Heart left ventricle (tissue), 16 donors: Measurements from ENCODE around the gene CACYBP. TPM values are rescaled to one million over a fixed set of nuclear protein-coding genes. Genes with fewer than 3 reads are reported as not detected.

Source experiments
- ATAC-seq, 4 donors: fragments of 200-7000 bp; cut with Tn5 transposase; one replicate each; pipeline ENCODE4 v1.9.1; 2020 to 2022; ENCODE audit warnings: moderate library complexity in 4 of 4, mild to moderate bottlenecking in 3 of 4, moderate number of reproducible peaks in 1 of 4
- DNase-seq, 5 donors: peaks; one replicate each; pipeline ENCODE4 v3.0.0-alpha.2; 2020
- H3K27ac ChIP-seq, 12 donors: fragments of 200-600 bp; sonication (generic) in 4 of 12; one replicate each; pipeline versions ENCODE4 v1.5.0 to v1.8.0; 2016 to 2022; ENCODE audit warnings: mild to moderate bottlenecking in 2 of 12
- H3K27me3 ChIP-seq, 9 donors: fragments of 200-600 bp; sonication (generic) in 2 of 9; one replicate each; pipeline versions ENCODE4 v1.5.1 to v1.8.0; 2016 to 2022; ENCODE audit warnings: mild to moderate bottlenecking in 3 of 9
- H3K36me3 ChIP-seq, 9 donors: fragments of 200-600 bp; sonication (generic) in 2 of 9; one replicate each; pipeline versions ENCODE4 v1.5.0 to v1.8.0; 2018 to 2022; ENCODE audit warnings: mild to moderate bottlenecking in 2 of 9
- H3K4me1 ChIP-seq, 12 donors: fragments of 200-600 bp; sonication (generic) in 4 of 12; one replicate each; pipeline versions ENCODE4 v1.5.0 to v1.8.0; 2016 to 2022; ENCODE audit warnings: mild to moderate bottlenecking in 3 of 12
- H3K4me3 ChIP-seq, 12 donors: fragments of 200-600 bp; sonication (generic) in 4 of 12; one replicate each; pipeline versions ENCODE4 v1.5.0 to v1.8.0; 2017 to 2022; ENCODE audit warnings: mild to moderate bottlenecking in 9 of 12, moderate library complexity in 4 of 12
- H3K9me3 ChIP-seq, 12 donors: fragments of 200-600 bp; sonication (generic) in 4 of 12; one replicate each; pipeline versions ENCODE4 v1.5.0 to v1.8.0; 2016 to 2022; ENCODE audit warnings: mild to moderate bottlenecking in 1 of 12
- POLR2A ChIP-seq, 2 donors: fragments of 450-650 bp; IDR thresholded peaks; one replicate each; pipeline ENCODE4 v1.6.1; 2017; ENCODE audit warnings: antibody characterized with exemption in 2 of 2, mild to moderate bottlenecking in 2 of 2, moderate library complexity in 2 of 2
- WGBS, 4 donors: extraction: QIAGEN DNeasy Blood & Tissue Kit in 2 of 4; methylation state at CpG; one replicate each; pipeline versions ENCODE4 v1.1.5 to v1.1.7; 2013 to 2018; 5-methylcytosine and 5-hydroxymethylcytosine counted together
- intact Hi-C, 10 donors: fragments of 100-400 bp; cut with DNase I; formaldehyde crosslinking; loops; one replicate each; pipeline versions ENCODE4 v1.11.1 to v1.14.2; 2022
- polyA plus RNA-seq, 2 donors: library from polyadenylated mRNA; stranded (reverse); fragments of 200-250 nt; gene quantifications; one replicate each; pipeline ENCODE4 v1.2.3, GENCODE V29; 2013
- total RNA-seq, 9 donors: library from RNA; depleted of rRNA in 2 of 9; stranded (reverse); fragments of >200 nt in 2 of 9; fragmentation: NEBNext Ultra II Directional in 3 of 9; extraction: Animal tissue kit (Norgen Biotek cat#: 25700) in 3 of 9; gene quantifications; one replicate each; pipeline versions ENCODE4 v1.1.0 to v1.2.4, GENCODE V29; 2016 to 2023
- TF ChIP-seq, protein P1 (sequence below), 12 donors: fragments of 200-600 bp; sonication (generic) in 4 of 12; IDR thresholded peaks; one replicate each; pipeline versions ENCODE4 v1.5.0 to v1.8.0; 2018 to 2022; ENCODE audit warnings: antibody characterized with exemption in 12 of 12, mild to moderate bottlenecking in 5 of 12
- donor health status: ischemic (EF 13 %, LVEDD 7.1; RV severe dilation, severe dysfunction).
- donor health status: healthy with polysubstance abuse.
- donor health status: DM: no; HTN: yes; CAD: no.
- donor health status: DM: no; HTN: no; CAD: no.
- donor health status: ischemic (EF 25% LVEDD 6.9; RV normal size, moderate dysfunction).
- donor health status: ischemic (EF 25% LVEDD 5.7; RV mildly dilated, moderate dysfunction).
- donor health status: healthy.
- donor health status: DM: yes; HTN: yes; CAD: no.
- donor health status: ischemic (EF 35%, LVEDD 5.7; RV mildly dilated, moderate dysfunction).
- donor health status: nonischemic (EF 11% LVEDD 7.7; RV severe dilation, severe dysfunction).
- donor health status: DM: yes; HTN: yes; CAD: no.
- donor health status: PGD.
- donor health status: ischemic (EF 29% LVEDD 5.4; RV normal size, mild dysfunction).
- donor health status: nonischemic (EF 23%, LVEDD 6.1; RV moderate dilation, normal function).

The CACYBP gene
- total and polyA plus RNA-seq, 11 donors = 30.1 to 170 (median 54.6) TPM

DNA sequence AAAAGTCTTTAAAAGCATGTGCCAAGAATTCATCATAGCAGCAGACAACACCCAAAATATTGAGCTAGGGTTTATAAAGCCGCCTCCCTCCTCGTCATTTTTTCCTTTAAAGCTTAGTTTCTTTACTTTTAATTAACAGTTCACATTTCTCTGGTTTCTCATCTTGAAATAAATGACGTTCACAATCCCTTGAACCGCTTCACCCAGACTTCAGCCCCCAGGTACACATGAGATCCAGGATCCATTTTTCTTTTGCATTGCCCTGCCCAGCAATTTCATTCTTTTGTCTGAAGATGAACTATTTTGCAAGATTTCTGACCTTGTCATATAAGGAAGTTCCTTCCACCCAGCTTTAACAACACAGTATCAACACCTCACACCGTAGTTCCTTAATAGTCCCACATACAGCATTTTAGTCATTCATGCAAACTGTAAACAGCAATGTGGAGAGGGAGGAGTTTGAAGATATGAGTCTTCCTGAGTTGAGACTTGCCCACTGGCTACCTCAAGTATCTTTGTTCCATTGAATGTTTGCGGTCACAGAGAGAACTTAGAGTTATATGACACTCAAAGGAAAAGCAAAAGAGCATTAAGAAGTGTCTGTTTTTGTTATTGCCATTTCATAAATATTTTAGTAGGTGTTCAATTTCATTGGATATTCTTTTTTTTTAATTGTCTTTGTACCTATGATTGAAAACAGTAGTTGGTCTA is 35.3 kb upstream of the CACYBP start:
- Histone ChIP-seq H3K4me3 (peak overlapping the region in 6 of 12 donors; percentile 5 to 50 (median 30)), H3K27me3 (no peaks in the 10 kb centered on the region), H3K27ac (peak overlapping the region in 11 of 12 donors; percentile 17 to 87 (median 68)), H3K36me3 (peaks cover 0 to 4% (median 0%) of the 10 kb centered on the region in 9 donors), H3K4me1 (peaks cover 0 to 68% (median 20%) of the 10 kb centered on the region in 12 donors), H3K9me3 (no peaks in the 10 kb centered on the region)
- 48 to 60% (median 57%) methylated on average over 6 of the region's 6 CpGs for WGBS, 4 donors
- intact Hi-C loops = no loop called here
- DNase-seq (no peak), ATAC-seq (peak; percentile 23 to 73 (median 55))
- TF ChIP-seq POLR2A (IDR thresholded peaks at IDR 0.05) = no peak

GRCh38 chr1:174964972-174965361 is 34.8 kb upstream of the CACYBP start:
- peak; percentile 34 to 57 (median 42) for ATAC-seq
- TF ChIP-seq, protein P1, sequence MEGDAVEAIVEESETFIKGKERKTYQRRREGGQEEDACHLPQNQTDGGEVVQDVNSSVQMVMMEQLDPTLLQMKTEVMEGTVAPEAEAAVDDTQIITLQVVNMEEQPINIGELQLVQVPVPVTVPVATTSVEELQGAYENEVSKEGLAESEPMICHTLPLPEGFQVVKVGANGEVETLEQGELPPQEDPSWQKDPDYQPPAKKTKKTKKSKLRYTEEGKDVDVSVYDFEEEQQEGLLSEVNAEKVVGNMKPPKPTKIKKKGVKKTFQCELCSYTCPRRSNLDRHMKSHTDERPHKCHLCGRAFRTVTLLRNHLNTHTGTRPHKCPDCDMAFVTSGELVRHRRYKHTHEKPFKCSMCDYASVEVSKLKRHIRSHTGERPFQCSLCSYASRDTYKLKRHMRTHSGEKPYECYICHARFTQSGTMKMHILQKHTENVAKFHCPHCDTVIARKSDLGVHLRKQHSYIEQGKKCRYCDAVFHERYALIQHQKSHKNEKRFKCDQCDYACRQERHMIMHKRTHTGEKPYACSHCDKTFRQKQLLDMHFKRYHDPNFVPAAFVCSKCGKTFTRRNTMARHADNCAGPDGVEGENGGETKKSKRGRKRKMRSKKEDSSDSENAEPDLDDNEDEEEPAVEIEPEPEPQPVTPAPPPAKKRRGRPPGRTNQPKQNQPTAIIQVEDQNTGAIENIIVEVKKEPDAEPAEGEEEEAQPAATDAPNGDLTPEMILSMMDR (IDR thresholded peaks at IDR 0.05) = no peak
- TF ChIP-seq POLR2A (IDR thresholded peaks at IDR 0.05) = no peak
- H3K4me1 ChIP-seq = peaks cover 0 to 71% (median 20%) of the 10 kb centered on the region in 12 donors

DNA sequence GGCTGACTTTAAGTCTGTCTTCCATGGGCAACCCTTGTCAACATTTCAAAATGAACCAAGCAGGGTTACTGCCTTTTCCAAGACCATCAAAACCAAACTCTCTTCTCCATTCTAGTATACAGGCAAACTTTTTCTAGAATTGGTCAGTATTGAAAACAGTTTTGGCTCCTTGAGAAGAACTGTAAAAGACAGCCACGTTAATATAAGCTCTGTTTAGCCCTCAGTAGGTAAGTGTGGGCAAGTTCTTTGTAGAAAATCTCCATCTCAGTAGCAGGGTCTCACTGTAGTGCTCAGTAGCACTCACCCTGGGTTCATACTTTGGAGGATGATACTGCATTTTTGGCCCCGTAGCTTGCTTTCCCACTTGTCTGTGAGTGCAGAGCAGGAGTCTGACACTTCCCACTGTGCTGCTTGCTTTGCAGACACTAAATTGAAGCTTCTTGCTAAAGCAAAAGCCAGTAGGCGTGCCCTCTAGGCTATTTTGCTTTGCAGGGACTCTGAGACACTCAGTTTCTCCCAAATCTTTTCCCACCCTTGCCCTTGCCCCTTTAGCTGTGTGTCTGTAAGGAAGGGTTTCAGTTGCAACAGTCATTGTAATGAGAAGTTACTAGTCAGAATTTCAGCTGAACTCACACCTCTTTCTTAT is 34.3 kb upstream of the CACYBP start:
- Histone ChIP-seq H3K36me3 (peaks cover 0 to 13% (median 4%) of the 10 kb centered on the region in 9 donors), H3K4me3 (peak overlapping the region in 6 of 12 donors; percentile 5 to 50 (median 30)), H3K4me1 (peaks cover 0 to 71% (median 20%) of the 10 kb centered on the region in 12 donors), H3K9me3 (no peaks in the 10 kb centered on the region), H3K27ac (peak overlapping the region in 11 of 12 donors; percentile 25 to 87 (median 68)), H3K27me3 (no peaks in the 10 kb centered on the region)
- WGBS, 4 donors = 64 to 68% (median 67%) methylated on average over 3 of the region's 3 CpGs
- intact Hi-C loops = no loop called here
- TF ChIP-seq POLR2A (IDR thresholded peaks at IDR 0.05) = no peak
- TF ChIP-seq, protein P1 (IDR thresholded peaks at IDR 0.05) = no peak
- ATAC-seq (peak; percentile 35 to 56 (median 50)), DNase-seq (no peak)

More at GRCh38 chr1:174964972-174965361, 34.8 kb upstream of the CACYBP start:
- H3K36me3 ChIP-seq = peaks cover 0 to 9% (median 0%) of the 10 kb centered on the region in 9 donors
- no peak for DNase-seq
- peak overlapping the region in 6 of 12 donors; percentile 5 to 50 (median 30) for H3K4me3 ChIP-seq
- 32 to 44% (median 39%) methylated on average over 1 of the region's 1 CpG for WGBS, 4 donors
- no peaks in the 10 kb centered on the region for H3K27me3 ChIP-seq
- no peaks in the 10 kb centered on the region for H3K9me3 ChIP-seq
- peak overlapping the region in 11 of 12 donors; percentile 25 to 87 (median 68) for H3K27ac ChIP-seq
- intact Hi-C loops = no loop called here

GRCh38 chr1:174966008-174966572 is 33.7 kb upstream of the CACYBP start:
- H3K4me1 ChIP-seq = peaks cover 0 to 71% (median 20%) of the 10 kb centered on the region in 12 donors
- TF ChIP-seq POLR2A (IDR thresholded peaks at IDR 0.05) = no peak
- TF ChIP-seq, protein P1 (IDR thresholded peaks at IDR 0.05) = no peak
- 57 to 71% (median 69%) methylated on average over 1 of the region's 1 CpG for WGBS, 4 donors
- ATAC-seq = no peak
- H3K27me3 ChIP-seq = no peaks in the 10 kb centered on the region
- peak overlapping the region in 10 of 12 donors; percentile 31 to 87 (median 70) for H3K27ac ChIP-seq
- peak overlapping the region in 6 of 12 donors; percentile 5 to 50 (median 30) for H3K4me3 ChIP-seq
- intact Hi-C loops = no loop called here
- H3K36me3 ChIP-seq = peaks cover 0 to 13% (median 4%) of the 10 kb centered on the region in 9 donors
- H3K9me3 ChIP-seq = no peaks in the 10 kb centered on the region
- no peak for DNase-seq
